Heart left ventricle (tissue), 13 donors: Measurements from ENCODE around the gene NTM.

Source experiments
- CTCF ChIP-seq, 12 donors: fragments of 200-600 bp; sonication (generic) in 4 of 12; IDR thresholded peaks; one replicate each; pipeline versions ENCODE4 v1.5.0 to v1.8.0; 2018 to 2022; ENCODE audit warnings: antibody characterized with exemption in 12 of 12, mild to moderate bottlenecking in 5 of 12
- POLR2A ChIP-seq, 2 donors: fragments of 450-650 bp; IDR thresholded peaks; one replicate each; pipeline ENCODE4 v1.6.1; 2017; ENCODE audit warnings: antibody characterized with exemption in 2 of 2, mild to moderate bottlenecking in 2 of 2, moderate library complexity in 2 of 2
- donor health status: ischemic (EF 13 %, LVEDD 7.1; RV severe dilation, severe dysfunction).
- donor health status: DM: no; HTN: yes; CAD: no.
- donor health status: DM: no; HTN: no; CAD: no.
- donor health status: ischemic (EF 25% LVEDD 6.9; RV normal size, moderate dysfunction).
- donor health status: ischemic (EF 25% LVEDD 5.7; RV mildly dilated, moderate dysfunction).
- donor health status: ischemic (EF 35%, LVEDD 5.7; RV mildly dilated, moderate dysfunction).
- donor health status: nonischemic (EF 11% LVEDD 7.7; RV severe dilation, severe dysfunction).
- donor health status: DM: yes; HTN: yes; CAD: no.
- donor health status: PGD.
- donor health status: ischemic (EF 29% LVEDD 5.4; RV normal size, mild dysfunction).
- donor health status: nonischemic (EF 23%, LVEDD 6.1; RV moderate dilation, normal function).

DNA sequence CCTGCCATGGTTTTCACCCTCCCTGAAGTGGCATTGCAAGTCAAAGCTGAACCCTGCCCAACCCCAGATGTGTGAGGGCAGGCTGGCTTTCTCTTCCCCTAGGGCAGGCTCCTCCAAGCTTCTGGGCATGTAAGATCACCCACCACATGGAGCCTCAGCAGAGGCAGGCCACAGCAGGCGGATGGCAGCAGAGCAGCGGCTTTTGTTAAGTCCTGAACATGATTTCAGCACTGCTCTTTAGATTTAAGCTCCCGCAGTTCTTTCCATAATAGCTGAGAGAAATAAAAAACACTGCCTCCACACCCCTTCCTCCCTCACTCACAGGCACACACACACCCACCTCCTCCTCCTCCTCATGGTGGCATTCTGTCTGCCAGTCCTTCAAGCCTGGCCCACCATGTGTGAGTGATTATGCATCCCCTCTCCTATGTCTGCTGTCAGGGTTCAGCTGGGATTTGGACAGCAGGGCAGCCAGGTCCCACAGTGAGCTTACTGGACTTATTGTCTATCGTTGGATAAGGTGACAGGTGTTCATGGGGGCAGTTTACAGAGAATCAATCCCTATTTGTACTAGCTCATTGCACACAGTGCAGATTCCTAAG, 5.0 kb upstream of the NTM start:
- TF ChIP-seq CTCF (IDR thresholded peaks at IDR 0.05) (no peak), POLR2A (IDR thresholded peaks at IDR 0.05) (no peak)
